Measurements from ENCODE around the gene TBX3.

DNA sequence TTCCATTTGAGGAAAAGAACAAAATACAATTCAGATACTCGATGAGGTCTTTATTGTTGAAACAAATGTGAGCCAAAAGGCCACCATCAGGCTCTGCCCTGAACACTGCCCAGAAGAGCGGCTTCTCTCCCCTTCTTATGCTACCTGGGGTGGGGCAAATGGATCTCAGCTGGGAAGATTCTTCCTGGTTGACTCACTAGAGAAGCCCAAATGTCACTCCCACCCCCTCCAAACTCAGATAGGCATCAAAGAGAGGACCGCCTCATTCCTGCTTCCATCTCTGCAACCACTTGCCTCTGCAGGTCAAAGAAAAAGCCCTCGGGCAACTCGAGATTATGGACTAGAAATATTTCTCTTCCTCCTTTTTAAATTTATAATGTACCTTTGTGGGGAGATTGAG lies 55.8 kb downstream of the TBX3 start:
- TF ChIP-seq CTCF (IDR thresholded peaks at IDR 0.05; ENCODE audit: extremely low read depth in 1 of 2, insufficient read depth in 1 of 2, low read depth in 1 of 2, low read length in 2 of 2), result no peak
- no peak for TF ChIP-seq POLR2A (IDR thresholded peaks at IDR 0.05; ENCODE audit: low read depth, low read length)
- TF ChIP-seq EZH2 (IDR thresholded peaks at IDR 0.05; ENCODE audit: borderline replicate concordance, low read depth, low read length, severe bottlenecking), result no peak

Measured in endothelial cell of umbilical vein (primary cell).